HEK293 (cell line): ENCODE measurements around the gene GPHN.

Experiments used
- CTCF ChIA-PET: fragments of 350-600 bp; formaldehyde crosslinking; extraction: SDS; loops from one replicate; lab custom pipeline; 2021; ENCODE audit warnings: antibody characterized with exemption; lab: Yijun Ruan, JAX
- POLR2A ChIA-PET: fragments of 300-600 bp; formaldehyde crosslinking; extraction: SDS; loops from one replicate; lab custom pipeline; 2020; ENCODE audit warnings: antibody characterized with exemption, inconsistent platforms; lab: Yijun Ruan, JAX
- H3K27ac ChIP-seq: fragments of 200-500 bp; sonication (Bioruptor generic); 2 replicates; pipeline ENCODE4 v1.5.1; 2014; ENCODE audit warnings: low read depth, low read length, control low read depth, inconsistent platforms; ENCODE audit errors: extremely low read depth
- H3K36me3 ChIP-seq, 2 experiments: fragments of 200-500 bp in 1 of 2; sonication (Bioruptor generic) in 1 of 2; 1 replicate in 1 of 2; 2 replicates in 1 of 2; pipeline ENCODE4 v1.5.1; 2014 to 2017; ENCODE audit warnings: inconsistent platforms in 2 of 2, low read length in 2 of 2; ENCODE audit not compliant: control insufficient read depth in 2 of 2, insufficient read depth in 1 of 2
- H3K4me1 ChIP-seq: fragments of 200-500 bp; sonication (Bioruptor generic); 2 replicates; pipeline ENCODE4 v1.5.1; 2014; ENCODE audit warnings: mild to moderate bottlenecking, low read length, inconsistent platforms; ENCODE audit not compliant: control insufficient read depth, insufficient read depth
- H3K4me3 ChIP-seq: 2 replicates; pipeline ENCODE4 v1.5.1; 2011; ENCODE audit warnings: low read depth, mild to moderate bottlenecking, control low read depth, low read length, moderate library complexity
- H3K9me3 ChIP-seq: fragments of 200-500 bp; sonication (Bioruptor generic); 2 replicates; pipeline ENCODE4 v1.5.1; 2014; ENCODE audit warnings: low read depth, low read length, inconsistent platforms; ENCODE audit not compliant: control insufficient read depth, insufficient read depth
- AEBP2 ChIP-seq: fragments of 450-650 bp; formaldehyde crosslinking; IDR thresholded peaks from 2 replicates; pipeline ENCODE4 v1.5.1; 2016; ENCODE audit warnings: missing biosample characterization, missing genetic modification characterization, borderline replicate concordance
- BCL11B ChIP-seq: fragments of 450-650 bp; formaldehyde crosslinking; IDR thresholded peaks from 2 replicates; pipeline ENCODE4 v1.5.1; 2016; ENCODE audit warnings: low read depth, missing biosample characterization, missing genetic modification characterization
- HIC1 ChIP-seq: fragments of 450-650 bp; formaldehyde crosslinking; IDR thresholded peaks from 2 replicates; pipeline ENCODE4 v1.5.1; 2016; ENCODE audit warnings: missing biosample characterization, missing genetic modification characterization
- MEIS1 ChIP-seq: sonication (generic); formaldehyde crosslinking; IDR thresholded peaks from 2 replicates; pipeline ENCODE4 v1.8.1; 2022; ENCODE audit warnings: missing genetic modification reagents, mild to moderate bottlenecking, borderline replicate concordance
- MYNN ChIP-seq: fragments of 450-650 bp; formaldehyde crosslinking; IDR thresholded peaks from 2 replicates; pipeline ENCODE4 v1.5.1; 2016; ENCODE audit warnings: missing biosample characterization, missing genetic modification characterization, borderline replicate concordance
- MZF1 ChIP-seq: fragments of 450-650 bp; formaldehyde crosslinking; IDR thresholded peaks from 2 replicates; pipeline ENCODE4 v1.5.1; 2017; ENCODE audit warnings: missing biosample characterization, missing genetic modification characterization, borderline replicate concordance
- OSR2 ChIP-seq: fragments of 450-650 bp; formaldehyde crosslinking; IDR thresholded peaks from 2 replicates; pipeline ENCODE4 v1.5.1; 2016; ENCODE audit warnings: missing biosample characterization, missing genetic modification characterization
- SCRT1 ChIP-seq: fragments of 450-650 bp; formaldehyde crosslinking; IDR thresholded peaks from 2 replicates; pipeline ENCODE4 v1.5.1; 2016; ENCODE audit warnings: missing biosample characterization, missing genetic modification characterization, borderline replicate concordance
- YY2 ChIP-seq: fragments of 450-650 bp; formaldehyde crosslinking; IDR thresholded peaks from 2 replicates; pipeline ENCODE4 v1.5.1; 2016; ENCODE audit warnings: missing biosample characterization, missing genetic modification characterization
- ZBTB49 ChIP-seq: fragments of 450-650 bp; formaldehyde crosslinking; IDR thresholded peaks from 2 replicates; pipeline ENCODE4 v1.5.1; 2016; ENCODE audit warnings: missing biosample characterization, missing genetic modification characterization, low read depth
- ZBTB6 ChIP-seq: fragments of 450-650 bp; formaldehyde crosslinking; IDR thresholded peaks from 2 replicates; pipeline ENCODE4 v1.5.1; 2017; ENCODE audit warnings: missing biosample characterization, missing genetic modification characterization
- ZFP41 ChIP-seq: fragments of 450-650 bp; formaldehyde crosslinking; IDR thresholded peaks from 2 replicates; pipeline ENCODE4 v1.5.1; 2016; ENCODE audit warnings: missing biosample characterization, missing genetic modification characterization, borderline replicate concordance
- ZFP69B ChIP-seq: fragments of 450-650 bp; formaldehyde crosslinking; IDR thresholded peaks from 2 replicates; pipeline ENCODE4 v1.5.1; 2016; ENCODE audit warnings: missing biosample characterization, missing genetic modification characterization
- ZNF10 ChIP-seq: fragments of 450-650 bp; formaldehyde crosslinking; IDR thresholded peaks from 2 replicates; pipeline ENCODE4 v1.5.1; 2017; ENCODE audit warnings: missing biosample characterization, missing genetic modification characterization
- ZNF2 ChIP-seq: fragments of 450-650 bp; formaldehyde crosslinking; IDR thresholded peaks from 2 replicates; pipeline ENCODE4 v1.5.1; 2016; ENCODE audit warnings: missing biosample characterization, missing genetic modification characterization
- ZNF280C ChIP-seq: fragments of 450-650 bp; formaldehyde crosslinking; IDR thresholded peaks from 2 replicates; pipeline ENCODE4 v1.5.1; 2016; ENCODE audit warnings: missing biosample characterization, missing genetic modification characterization
- ZNF391 ChIP-seq: fragments of 450-650 bp; formaldehyde crosslinking; IDR thresholded peaks from 2 replicates; pipeline ENCODE4 v1.5.1; 2016; ENCODE audit warnings: low read depth, missing biosample characterization, missing genetic modification characterization, borderline replicate concordance
- ZNF416 ChIP-seq: fragments of 450-650 bp; formaldehyde crosslinking; IDR thresholded peaks from 2 replicates; pipeline ENCODE4 v1.5.1; 2016; ENCODE audit warnings: missing biosample characterization, missing genetic modification characterization
- ZNF513 ChIP-seq: fragments of 450-650 bp; IDR thresholded peaks from 2 replicates; pipeline ENCODE4 v1.5.1; 2018; ENCODE audit warnings: missing biosample characterization, missing genetic modification characterization
- ZNF529 ChIP-seq: fragments of 450-650 bp; formaldehyde crosslinking; IDR thresholded peaks from 2 replicates; pipeline ENCODE4 v1.5.1; 2017; ENCODE audit warnings: missing genetic modification characterization, missing biosample characterization; ENCODE audit not compliant: insufficient replicate concordance
- ZNF561 ChIP-seq: fragments of 450-650 bp; IDR thresholded peaks from 2 replicates; pipeline ENCODE4 v1.5.1; 2018; ENCODE audit warnings: missing biosample characterization, missing genetic modification characterization, borderline replicate concordance
- ZNF610 ChIP-seq: fragments of 450-650 bp; formaldehyde crosslinking; IDR thresholded peaks from 2 replicates; pipeline ENCODE4 v1.5.1; 2016; ENCODE audit warnings: missing biosample characterization, missing genetic modification characterization, borderline replicate concordance
- ZNF776 ChIP-seq: fragments of 450-650 bp; formaldehyde crosslinking; IDR thresholded peaks from 2 replicates; pipeline ENCODE4 v1.5.0; 2017; ENCODE audit warnings: missing biosample characterization, missing genetic modification characterization, borderline replicate concordance
- ZSCAN23 ChIP-seq: fragments of 450-650 bp; formaldehyde crosslinking; IDR thresholded peaks from 2 replicates; pipeline ENCODE4 v1.5.1; 2016; ENCODE audit warnings: missing biosample characterization, missing genetic modification characterization

GPHN gene

GRCh38 chr14:66649498-66649897, 141.6 kb downstream of the GPHN start:
- TF ChIP-seq MYNN (tag by site-specific recombination) = no peak
- TF ChIP-seq ZNF416 (tag by site-specific recombination) = no peak
- no peak for TF ChIP-seq BCL11B
- no peak for TF ChIP-seq ZSCAN23 (tag by site-specific recombination)
- TF ChIP-seq HIC1 (tag by site-specific recombination) = no peak
- no peak for TF ChIP-seq SCRT1
- no peak for TF ChIP-seq ZNF391 (tag by site-specific recombination)
- TF ChIP-seq ZNF776 (tag by site-specific recombination) = no peak
- TF ChIP-seq ZFP41 (tag by site-specific recombination) = no peak
- no peak for TF ChIP-seq ZBTB49 (tag by site-specific recombination)
- TF ChIP-seq ZNF610 (tag by site-specific recombination) = no peak
- TF ChIP-seq ZFP69B (tag by site-specific recombination) = no peak
- no peak for TF ChIP-seq MEIS1 (CRISPR knock-in tag)
- no peak for TF ChIP-seq ZNF2
- TF ChIP-seq OSR2 (tag by site-specific recombination) = no peak
- ChIA-PET CTCF (no interaction called here), POLR2A (no interaction called here)
- H3K4me3 ChIP-seq = no peak overlapping the region
- H3K27ac ChIP-seq = no peak overlapping the region
- peaks cover 5% of the 10 kb centered on the region for H3K4me1 ChIP-seq
- no peaks in the 10 kb centered on the region for H3K36me3 ChIP-seq
- H3K9me3 ChIP-seq = no peaks in the 10 kb centered on the region

- ChIA-PET CTCF (no interaction called here), POLR2A (no interaction called here)
- Histone ChIP-seq H3K36me3 (no peaks in the 10 kb centered on the region; a peak in 1 of 3 replicates), H3K9me3 (no peaks in the 10 kb centered on the region), H3K27ac (no peak overlapping the region), H3K4me3 (no peak overlapping the region), H3K4me1 (peaks cover 5% of the 10 kb centered on the region; the same call in 1 of the 2 replicates)
- TF ChIP-seq MZF1 (tag by site-specific recombination) (no peak), YY2 (tag by site-specific recombination) (no peak), ZNF10 (tag by site-specific recombination) (no peak), ZNF280C (tag by site-specific recombination) (no peak), ZNF561 (no peak), ZNF529 (tag by site-specific recombination) (no peak), ZBTB6 (tag by site-specific recombination) (no peak), ZNF513 (no peak), AEBP2 (tag by site-specific recombination) (no peak)
Measured at GRCh38 chr14:66650491-66650911, 142.6 kb downstream of the GPHN start.
